ENCODE results near the gene HNF4A.

The HNF4A gene

DNA sequence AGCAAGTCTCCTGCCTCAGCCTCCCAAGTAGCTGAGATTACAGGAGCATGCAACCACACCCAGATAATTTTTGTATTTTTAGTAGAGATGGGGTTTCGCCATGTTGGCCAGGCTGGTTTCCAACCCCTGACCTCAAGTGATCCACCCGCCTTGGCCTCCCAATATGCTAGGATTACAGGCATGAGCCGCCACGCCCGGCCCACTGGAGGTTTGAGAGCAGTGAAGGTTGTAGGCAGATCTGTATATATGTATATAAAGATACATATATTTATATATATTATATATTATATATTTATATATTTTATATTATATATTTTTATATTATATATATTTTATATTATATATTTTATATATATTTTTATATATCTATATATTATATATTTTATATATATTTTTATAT is 82.0 kb downstream of the HNF4A start:
- no peaks in the 10 kb centered on the region for H3K36me3 ChIP-seq (ENCODE audit: control insufficient read depth, insufficient read depth, low read length)
- no peaks in the 10 kb centered on the region for H3K9me3 ChIP-seq (ENCODE audit: control insufficient read depth, low read length)
- no peak for DNase-seq
- no peaks in the 10 kb centered on the region for H3K4me1 ChIP-seq (ENCODE audit: control insufficient read depth, insufficient read depth, low read length, poor library complexity, severe bottlenecking)
- no peak overlapping the region for H3K27ac ChIP-seq (ENCODE audit: insufficient read depth, low read length, poor library complexity, severe bottlenecking)
- no peaks in the 10 kb centered on the region for H3K27me3 ChIP-seq (replicated peaks; ENCODE audit: control insufficient read depth, insufficient read depth, low read length, poor library complexity, severe bottlenecking)
- H3K4me3 ChIP-seq (ENCODE audit: insufficient read depth, low read depth, low read length, poor library complexity, severe bottlenecking): no peak overlapping the region

DNA sequence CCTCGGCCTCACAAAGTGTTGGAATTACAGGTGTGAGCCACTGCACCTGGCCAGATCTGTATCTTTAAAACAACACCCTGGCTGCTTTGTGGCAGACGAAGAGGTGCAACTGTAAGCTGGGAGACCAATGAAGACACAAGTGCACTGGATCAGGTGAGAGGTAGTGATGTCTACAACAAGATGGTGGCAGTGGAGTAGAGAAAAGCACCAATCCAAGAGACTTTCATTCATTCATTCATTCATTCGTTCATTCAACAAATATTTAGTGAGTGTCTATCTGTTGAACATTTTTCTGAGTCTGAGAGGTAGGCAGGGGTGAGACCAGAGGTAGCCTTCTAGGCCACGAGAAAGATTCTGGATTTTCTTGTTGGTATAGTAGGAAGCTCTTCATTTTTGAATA is 83.3 kb downstream of the HNF4A start:
- Histone ChIP-seq H3K36me3 (ENCODE audit: control insufficient read depth, insufficient read depth, low read length) (no peaks in the 10 kb centered on the region), H3K4me1 (ENCODE audit: control insufficient read depth, insufficient read depth, low read length, poor library complexity, severe bottlenecking) (no peaks in the 10 kb centered on the region), H3K9me3 (ENCODE audit: control insufficient read depth, low read length) (no peaks in the 10 kb centered on the region), H3K27me3 (replicated peaks; ENCODE audit: control insufficient read depth, insufficient read depth, low read length, poor library complexity, severe bottlenecking) (no peaks in the 10 kb centered on the region), H3K4me3 (ENCODE audit: insufficient read depth, low read depth, low read length, poor library complexity, severe bottlenecking) (no peak overlapping the region), H3K27ac (ENCODE audit: insufficient read depth, low read length, poor library complexity, severe bottlenecking) (no peak overlapping the region)
- no peak for DNase-seq

DNA sequence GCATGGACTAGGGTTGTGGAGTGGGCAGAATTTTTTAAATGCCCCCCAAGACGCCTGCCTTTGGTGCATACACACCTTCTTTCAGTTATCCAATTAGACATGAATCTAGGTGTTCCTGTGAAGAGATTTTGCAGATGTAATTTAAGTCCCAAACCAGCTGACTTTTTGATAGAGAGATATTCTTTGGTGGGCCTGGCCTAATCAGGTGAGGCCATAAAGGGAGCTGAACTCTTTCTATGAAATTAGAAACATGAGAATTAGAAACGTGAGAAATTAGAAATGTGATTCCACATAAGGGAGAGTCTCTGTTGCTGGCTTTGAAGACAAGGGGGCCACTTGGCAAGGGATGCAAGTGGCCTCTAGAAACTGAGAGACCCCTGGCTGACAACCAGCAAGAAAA is 83.8 kb downstream of the HNF4A start:
- H3K4me1 ChIP-seq (ENCODE audit: control insufficient read depth, insufficient read depth, low read length, poor library complexity, severe bottlenecking): no peaks in the 10 kb centered on the region
- DNase-seq: no peak
- H3K27ac ChIP-seq (ENCODE audit: insufficient read depth, low read length, poor library complexity, severe bottlenecking): no peak overlapping the region
- H3K36me3 ChIP-seq (ENCODE audit: control insufficient read depth, insufficient read depth, low read length): no peaks in the 10 kb centered on the region
- no peaks in the 10 kb centered on the region for H3K9me3 ChIP-seq (ENCODE audit: control insufficient read depth, low read length)
- H3K4me3 ChIP-seq (ENCODE audit: insufficient read depth, low read depth, low read length, poor library complexity, severe bottlenecking): no peak overlapping the region
- H3K27me3 ChIP-seq (replicated peaks; ENCODE audit: control insufficient read depth, insufficient read depth, low read length, poor library complexity, severe bottlenecking): no peaks in the 10 kb centered on the region

DNA sequence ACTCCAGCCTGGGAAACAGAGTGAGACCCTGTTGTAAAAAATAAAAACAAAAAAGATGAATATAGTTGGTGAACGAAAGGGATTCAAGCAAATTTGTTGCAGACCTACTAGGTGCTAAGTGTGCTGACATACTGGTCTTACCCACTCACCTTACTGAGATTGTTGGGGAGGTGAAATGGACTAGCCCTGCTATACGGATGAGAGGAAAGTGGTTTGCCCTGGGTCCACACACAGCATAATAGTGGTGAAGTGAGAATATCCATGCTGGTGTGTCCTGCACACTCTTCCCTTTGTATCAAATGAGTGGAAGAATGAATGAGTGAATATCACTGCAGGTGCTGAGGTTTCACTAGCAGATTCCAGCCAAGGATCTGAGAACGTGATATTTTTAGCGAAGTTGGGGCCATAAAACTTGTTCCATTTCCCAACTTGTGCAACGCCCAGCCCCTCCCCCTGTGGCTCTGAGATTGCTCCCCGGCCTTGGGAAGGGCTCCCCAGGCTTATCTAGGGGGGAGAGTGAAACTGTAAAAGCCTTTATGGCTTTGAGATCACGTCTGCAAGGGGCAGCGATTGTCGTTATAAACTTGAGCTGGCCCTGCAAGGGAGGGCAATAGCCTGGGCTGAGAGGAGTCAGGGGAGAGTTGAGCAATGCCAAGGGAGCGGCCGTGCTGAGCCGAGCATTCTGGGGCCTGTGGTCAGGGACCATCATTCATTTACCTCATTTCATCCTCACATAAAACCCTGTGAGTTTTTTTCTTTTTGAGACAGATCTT is 87.0 kb downstream of the HNF4A start:
- no peak for DNase-seq
- Histone ChIP-seq H3K4me1 (ENCODE audit: control insufficient read depth, insufficient read depth, low read length, poor library complexity, severe bottlenecking) (no peaks in the 10 kb centered on the region), H3K4me3 (ENCODE audit: insufficient read depth, low read depth, low read length, poor library complexity, severe bottlenecking) (no peak overlapping the region), H3K27ac (ENCODE audit: insufficient read depth, low read length, poor library complexity, severe bottlenecking) (no peak overlapping the region), H3K36me3 (ENCODE audit: control insufficient read depth, insufficient read depth, low read length) (no peaks in the 10 kb centered on the region), H3K27me3 (replicated peaks; ENCODE audit: control insufficient read depth, insufficient read depth, low read length, poor library complexity, severe bottlenecking) (no peaks in the 10 kb centered on the region), H3K9me3 (ENCODE audit: control insufficient read depth, low read length) (no peaks in the 10 kb centered on the region)

DNA sequence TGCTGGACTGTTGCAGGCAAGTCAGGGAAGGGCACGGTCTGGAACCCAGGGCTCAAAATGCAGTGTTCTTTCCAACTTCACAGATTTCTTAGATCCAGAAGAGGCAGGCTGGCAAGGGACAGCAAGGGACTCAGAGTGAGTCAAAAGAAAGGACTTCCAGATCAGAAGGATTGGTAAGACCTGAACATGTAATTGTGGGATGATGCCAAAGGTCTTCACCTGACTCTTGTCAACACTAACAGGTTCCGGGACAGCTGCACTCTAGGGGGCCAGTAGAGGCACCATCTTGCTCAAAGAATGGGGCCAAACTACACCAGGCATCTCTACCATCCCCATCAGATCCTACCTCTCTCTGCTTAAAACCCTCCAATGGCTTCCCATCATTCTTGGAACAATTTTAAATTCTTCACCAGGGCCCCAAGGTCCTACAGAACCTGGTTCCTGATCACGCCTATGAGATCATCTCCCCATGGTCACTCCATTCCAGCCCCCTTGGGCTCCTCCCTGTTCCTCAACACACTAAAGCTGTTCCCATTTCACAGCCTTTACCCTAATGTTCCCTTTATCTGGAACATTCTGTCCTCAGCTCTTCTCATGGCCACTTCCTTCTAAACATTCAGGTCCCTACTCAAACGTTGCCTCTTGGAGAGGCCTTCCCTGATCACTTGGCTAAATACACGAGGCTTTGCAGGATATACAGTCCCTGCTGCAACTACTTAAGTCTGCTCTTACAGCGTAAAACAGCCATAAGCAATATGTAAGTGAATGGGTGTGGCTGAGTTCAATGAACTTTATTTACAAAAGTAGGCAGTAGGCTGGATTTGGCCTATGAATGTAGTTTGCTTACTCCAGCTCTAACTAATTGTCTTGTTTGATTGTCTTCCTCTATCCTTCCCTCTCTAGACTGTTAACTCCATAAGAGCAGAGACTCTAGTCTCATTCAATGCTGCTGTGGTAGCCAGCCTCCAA is 90.5 kb downstream of the HNF4A start:
- no peaks in the 10 kb centered on the region for H3K9me3 ChIP-seq (ENCODE audit: control insufficient read depth, low read length)
- H3K4me3 ChIP-seq (ENCODE audit: insufficient read depth, low read depth, low read length, poor library complexity, severe bottlenecking): no peak overlapping the region
- no peaks in the 10 kb centered on the region for H3K27me3 ChIP-seq (replicated peaks; ENCODE audit: control insufficient read depth, insufficient read depth, low read length, poor library complexity, severe bottlenecking)
- no peaks in the 10 kb centered on the region for H3K4me1 ChIP-seq (ENCODE audit: control insufficient read depth, insufficient read depth, low read length, poor library complexity, severe bottlenecking)
- no peaks in the 10 kb centered on the region for H3K36me3 ChIP-seq (ENCODE audit: control insufficient read depth, insufficient read depth, low read length)
- no peak for DNase-seq
- no peak overlapping the region for H3K27ac ChIP-seq (ENCODE audit: insufficient read depth, low read length, poor library complexity, severe bottlenecking)

DNA sequence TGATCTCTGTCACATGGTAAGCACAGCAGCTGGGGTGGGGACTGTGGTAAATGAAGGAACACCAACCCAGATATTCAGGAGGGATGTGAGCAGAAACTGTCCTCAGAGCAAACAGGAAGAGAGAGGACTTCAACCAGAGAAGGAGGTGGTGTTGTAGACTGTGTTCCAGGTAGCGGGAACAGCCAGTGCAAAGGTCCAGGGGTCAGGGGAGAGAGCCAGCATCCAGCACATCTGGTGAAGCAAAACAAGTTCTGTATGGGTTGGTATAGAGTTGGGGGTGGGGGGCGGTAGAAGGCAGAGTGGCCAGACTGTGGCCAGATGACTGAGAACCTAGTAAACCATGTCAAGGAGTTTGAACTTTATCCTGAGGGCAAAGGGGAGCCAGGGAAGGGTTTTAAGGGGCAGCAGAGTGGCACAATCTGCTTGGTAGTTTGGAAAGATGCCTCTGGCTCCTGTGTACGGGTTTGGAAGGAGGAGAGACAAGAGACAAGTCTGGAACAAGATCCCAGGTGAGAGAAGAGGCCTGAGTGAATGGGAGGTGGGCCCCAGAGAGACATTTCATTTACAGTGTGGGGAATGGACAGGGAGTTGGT is 92.4 kb downstream of the HNF4A start:
- Histone ChIP-seq H3K4me3 (ENCODE audit: insufficient read depth, low read depth, low read length, poor library complexity, severe bottlenecking) (no peak overlapping the region), H3K4me1 (ENCODE audit: control insufficient read depth, insufficient read depth, low read length, poor library complexity, severe bottlenecking) (no peaks in the 10 kb centered on the region), H3K9me3 (ENCODE audit: control insufficient read depth, low read length) (no peaks in the 10 kb centered on the region), H3K27ac (ENCODE audit: insufficient read depth, low read length, poor library complexity, severe bottlenecking) (no peak overlapping the region), H3K27me3 (replicated peaks; ENCODE audit: control insufficient read depth, insufficient read depth, low read length, poor library complexity, severe bottlenecking) (no peaks in the 10 kb centered on the region), H3K36me3 (ENCODE audit: control insufficient read depth, insufficient read depth, low read length) (no peaks in the 10 kb centered on the region)
- DNase-seq: no peak

DNA sequence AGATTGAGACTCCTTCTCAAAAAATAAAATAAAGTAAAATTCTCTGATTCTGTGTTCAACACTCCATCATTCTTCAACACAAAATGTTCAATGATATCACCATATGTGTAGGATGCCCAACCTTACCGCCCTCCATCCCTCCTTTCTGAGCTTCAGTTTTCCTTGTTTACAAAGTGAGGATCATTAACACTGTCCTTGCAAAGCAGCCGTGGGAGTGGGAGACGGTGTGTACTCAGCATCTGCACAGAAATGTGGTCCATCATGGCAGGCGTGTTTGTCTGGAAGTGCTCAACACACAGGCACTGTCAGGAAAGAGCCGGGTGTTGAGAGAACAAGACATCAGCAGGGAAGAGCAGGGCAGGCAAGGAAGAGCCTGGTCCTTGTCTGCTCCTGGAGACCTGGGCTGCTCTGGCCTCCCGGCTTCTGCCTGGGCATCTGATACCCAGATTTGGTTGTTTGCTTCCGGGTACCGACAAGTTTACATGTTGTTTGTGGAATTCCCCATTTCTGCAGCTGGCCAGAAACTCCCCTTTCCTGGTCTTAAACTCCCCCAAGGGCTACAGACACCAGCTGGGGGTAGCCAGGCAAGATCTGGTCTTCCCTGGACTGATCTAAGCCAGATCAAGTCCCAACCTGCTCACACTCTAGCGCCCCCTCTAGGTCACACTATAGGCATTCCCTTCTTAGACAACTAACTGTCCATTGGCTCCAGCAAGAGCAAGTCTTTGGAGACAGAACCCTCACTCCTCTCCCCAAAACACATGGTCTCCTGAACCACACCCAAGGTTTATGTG is 93.5 kb downstream of the HNF4A start:
- DNase-seq: no peak
- no peak overlapping the region for H3K4me3 ChIP-seq (ENCODE audit: insufficient read depth, low read depth, low read length, poor library complexity, severe bottlenecking)
- no peaks in the 10 kb centered on the region for H3K27me3 ChIP-seq (replicated peaks; ENCODE audit: control insufficient read depth, insufficient read depth, low read length, poor library complexity, severe bottlenecking)
- no peaks in the 10 kb centered on the region for H3K9me3 ChIP-seq (ENCODE audit: control insufficient read depth, low read length)
- no peaks in the 10 kb centered on the region for H3K36me3 ChIP-seq (ENCODE audit: control insufficient read depth, insufficient read depth, low read length)
- H3K27ac ChIP-seq (ENCODE audit: insufficient read depth, low read length, poor library complexity, severe bottlenecking): no peak overlapping the region
- H3K4me1 ChIP-seq (ENCODE audit: control insufficient read depth, insufficient read depth, low read length, poor library complexity, severe bottlenecking): no peaks in the 10 kb centered on the region

DNA sequence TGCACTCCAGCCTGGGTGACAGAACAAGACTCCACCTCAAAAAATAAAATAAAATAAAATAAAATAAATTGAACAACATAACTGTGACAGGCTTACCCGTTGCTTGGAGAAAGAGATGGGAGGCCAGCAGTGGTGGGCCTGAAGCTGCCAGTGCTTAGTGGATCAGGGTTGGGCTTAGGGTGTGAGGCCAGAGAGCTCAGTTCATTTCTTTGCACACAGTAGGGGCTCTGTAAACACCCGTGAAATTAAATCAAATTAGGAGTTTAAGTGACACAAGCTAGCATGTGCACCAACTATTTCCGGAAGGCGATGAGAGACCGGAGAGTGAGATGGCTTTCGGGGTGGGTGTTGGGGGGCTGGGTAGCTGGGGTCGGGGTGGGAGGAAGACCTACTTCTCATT is 94.4 kb downstream of the HNF4A start:
- H3K27ac ChIP-seq (ENCODE audit: insufficient read depth, low read length, poor library complexity, severe bottlenecking): no peak overlapping the region
- H3K4me1 ChIP-seq (ENCODE audit: control insufficient read depth, insufficient read depth, low read length, poor library complexity, severe bottlenecking): no peaks in the 10 kb centered on the region
- DNase-seq: no peak
- no peaks in the 10 kb centered on the region for H3K36me3 ChIP-seq (ENCODE audit: control insufficient read depth, insufficient read depth, low read length)
- no peaks in the 10 kb centered on the region for H3K9me3 ChIP-seq (ENCODE audit: control insufficient read depth, low read length)
- no peaks in the 10 kb centered on the region for H3K27me3 ChIP-seq (replicated peaks; ENCODE audit: control insufficient read depth, insufficient read depth, low read length, poor library complexity, severe bottlenecking)
- H3K4me3 ChIP-seq (ENCODE audit: insufficient read depth, low read depth, low read length, poor library complexity, severe bottlenecking): no peak overlapping the region

DNA sequence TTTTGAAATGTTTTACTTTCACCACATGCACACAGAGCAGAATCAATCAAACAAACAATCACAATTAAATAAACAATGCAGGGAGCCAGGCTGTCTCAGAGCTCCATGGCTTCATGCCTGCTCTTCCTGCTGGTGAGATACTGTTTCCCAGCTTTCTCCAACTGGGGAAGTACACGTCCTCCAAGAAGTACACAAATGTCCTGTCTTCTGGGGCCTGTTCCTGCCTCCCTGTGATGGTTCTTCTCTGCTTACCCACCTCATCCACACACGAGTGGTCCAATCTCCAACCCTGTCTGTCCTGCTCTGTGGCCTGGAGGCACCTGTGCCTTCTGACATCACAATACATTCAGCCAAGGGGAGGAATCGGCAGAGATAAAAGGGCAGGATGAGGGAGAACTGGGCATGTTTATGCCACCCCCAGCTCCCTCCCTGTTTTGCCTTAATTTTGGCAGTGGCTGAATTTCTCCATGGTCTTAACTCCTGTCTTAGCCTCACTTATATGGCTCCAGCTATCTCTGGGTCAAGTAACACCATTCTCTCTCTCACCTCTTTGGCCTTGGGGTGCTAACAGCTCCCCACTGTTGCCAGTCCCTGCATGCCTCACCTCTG is 94.9 kb downstream of the HNF4A start:
- no peaks in the 10 kb centered on the region for H3K27me3 ChIP-seq (replicated peaks; ENCODE audit: control insufficient read depth, insufficient read depth, low read length, poor library complexity, severe bottlenecking)
- no peak overlapping the region for H3K4me3 ChIP-seq (ENCODE audit: insufficient read depth, low read depth, low read length, poor library complexity, severe bottlenecking)

More for the DNA sequence above, 94.9 kb downstream of the HNF4A start:
- no peaks in the 10 kb centered on the region for H3K36me3 ChIP-seq (ENCODE audit: control insufficient read depth, insufficient read depth, low read length)
- H3K27ac ChIP-seq (ENCODE audit: insufficient read depth, low read length, poor library complexity, severe bottlenecking): no peak overlapping the region
- no peaks in the 10 kb centered on the region for H3K9me3 ChIP-seq (ENCODE audit: control insufficient read depth, low read length)
- no peaks in the 10 kb centered on the region for H3K4me1 ChIP-seq (ENCODE audit: control insufficient read depth, insufficient read depth, low read length, poor library complexity, severe bottlenecking)
- DNase-seq: no peak

All from effector memory CD4-positive, alpha-beta T cell (primary cell).